Measurements from ENCODE around the gene PDCD1LG2. TPM values are rescaled to one million over a fixed set of nuclear protein-coding genes. Genes with fewer than 3 reads are reported as not detected.

The PDCD1LG2 gene
- total RNA-seq, 1 experiment from 2014 or later, result not detected

DNA sequence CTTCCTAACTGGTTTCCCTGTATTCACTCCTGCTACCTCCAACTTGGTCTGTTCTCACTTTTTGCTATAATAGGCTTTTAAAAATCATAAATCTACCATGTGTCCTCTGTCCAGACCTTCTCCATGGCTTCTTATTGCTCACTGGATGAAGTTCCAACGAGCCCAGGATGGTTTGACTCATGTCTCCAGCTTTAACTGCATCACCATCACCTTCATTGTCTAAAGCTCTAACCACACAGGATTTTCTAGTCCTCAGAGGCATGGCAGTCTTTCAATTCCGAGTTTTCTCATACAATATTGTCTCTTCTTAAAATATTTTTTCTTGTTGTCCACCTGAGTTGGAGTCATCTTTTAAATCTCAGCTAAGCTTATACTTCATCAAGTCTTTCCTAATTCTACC is 49.3 kb downstream of the PDCD1LG2 start:
- no peak overlapping the region for H3K27ac ChIP-seq (ENCODE audit: low read length)
- H3K4me1 ChIP-seq (ENCODE audit: control insufficient read depth, insufficient read depth, low read length), result no peaks in the 10 kb centered on the region
- no peak for TF ChIP-seq TCF7L2 (IDR thresholded peaks at IDR 0.05; ENCODE audit: low read depth, low read length)
- no peak for TF ChIP-seq POLR2AphosphoS5 (IDR thresholded peaks at IDR 0.05; ENCODE audit: low read depth, low read length)
- TF ChIP-seq, protein P1, sequence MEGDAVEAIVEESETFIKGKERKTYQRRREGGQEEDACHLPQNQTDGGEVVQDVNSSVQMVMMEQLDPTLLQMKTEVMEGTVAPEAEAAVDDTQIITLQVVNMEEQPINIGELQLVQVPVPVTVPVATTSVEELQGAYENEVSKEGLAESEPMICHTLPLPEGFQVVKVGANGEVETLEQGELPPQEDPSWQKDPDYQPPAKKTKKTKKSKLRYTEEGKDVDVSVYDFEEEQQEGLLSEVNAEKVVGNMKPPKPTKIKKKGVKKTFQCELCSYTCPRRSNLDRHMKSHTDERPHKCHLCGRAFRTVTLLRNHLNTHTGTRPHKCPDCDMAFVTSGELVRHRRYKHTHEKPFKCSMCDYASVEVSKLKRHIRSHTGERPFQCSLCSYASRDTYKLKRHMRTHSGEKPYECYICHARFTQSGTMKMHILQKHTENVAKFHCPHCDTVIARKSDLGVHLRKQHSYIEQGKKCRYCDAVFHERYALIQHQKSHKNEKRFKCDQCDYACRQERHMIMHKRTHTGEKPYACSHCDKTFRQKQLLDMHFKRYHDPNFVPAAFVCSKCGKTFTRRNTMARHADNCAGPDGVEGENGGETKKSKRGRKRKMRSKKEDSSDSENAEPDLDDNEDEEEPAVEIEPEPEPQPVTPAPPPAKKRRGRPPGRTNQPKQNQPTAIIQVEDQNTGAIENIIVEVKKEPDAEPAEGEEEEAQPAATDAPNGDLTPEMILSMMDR (IDR thresholded peaks at IDR 0.05), result no peak
- TF ChIP-seq, protein P2, sequence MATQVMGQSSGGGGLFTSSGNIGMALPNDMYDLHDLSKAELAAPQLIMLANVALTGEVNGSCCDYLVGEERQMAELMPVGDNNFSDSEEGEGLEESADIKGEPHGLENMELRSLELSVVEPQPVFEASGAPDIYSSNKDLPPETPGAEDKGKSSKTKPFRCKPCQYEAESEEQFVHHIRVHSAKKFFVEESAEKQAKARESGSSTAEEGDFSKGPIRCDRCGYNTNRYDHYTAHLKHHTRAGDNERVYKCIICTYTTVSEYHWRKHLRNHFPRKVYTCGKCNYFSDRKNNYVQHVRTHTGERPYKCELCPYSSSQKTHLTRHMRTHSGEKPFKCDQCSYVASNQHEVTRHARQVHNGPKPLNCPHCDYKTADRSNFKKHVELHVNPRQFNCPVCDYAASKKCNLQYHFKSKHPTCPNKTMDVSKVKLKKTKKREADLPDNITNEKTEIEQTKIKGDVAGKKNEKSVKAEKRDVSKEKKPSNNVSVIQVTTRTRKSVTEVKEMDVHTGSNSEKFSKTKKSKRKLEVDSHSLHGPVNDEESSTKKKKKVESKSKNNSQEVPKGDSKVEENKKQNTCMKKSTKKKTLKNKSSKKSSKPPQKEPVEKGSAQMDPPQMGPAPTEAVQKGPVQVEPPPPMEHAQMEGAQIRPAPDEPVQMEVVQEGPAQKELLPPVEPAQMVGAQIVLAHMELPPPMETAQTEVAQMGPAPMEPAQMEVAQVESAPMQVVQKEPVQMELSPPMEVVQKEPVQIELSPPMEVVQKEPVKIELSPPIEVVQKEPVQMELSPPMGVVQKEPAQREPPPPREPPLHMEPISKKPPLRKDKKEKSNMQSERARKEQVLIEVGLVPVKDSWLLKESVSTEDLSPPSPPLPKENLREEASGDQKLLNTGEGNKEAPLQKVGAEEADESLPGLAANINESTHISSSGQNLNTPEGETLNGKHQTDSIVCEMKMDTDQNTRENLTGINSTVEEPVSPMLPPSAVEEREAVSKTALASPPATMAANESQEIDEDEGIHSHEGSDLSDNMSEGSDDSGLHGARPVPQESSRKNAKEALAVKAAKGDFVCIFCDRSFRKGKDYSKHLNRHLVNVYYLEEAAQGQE (IDR thresholded peaks at IDR 0.05; ENCODE audit: insufficient read depth in 1 of 2, low read depth in 2 of 2, low read length in 1 of 2), result no peak
- TF ChIP-seq SIN3A (IDR thresholded peaks at IDR 0.05; ENCODE audit: borderline replicate concordance, insufficient read depth, low read depth, low read length), result no peak
- ChIA-PET CTCF (no interaction called here), POLR2A (no interaction called here)
- BruUV-seq (replicated peaks), result no TSS peak
- intact Hi-C loops (cut with micrococcal nuclease; ENCODE audit: unreplicated experiment), result no loop called here
- no peak for DNase-seq (ENCODE audit: low read depth, low spot score)
- no peak overlapping the region for H3K4me3 ChIP-seq (ENCODE audit: low read depth in 2 of 2, low read length in 2 of 2)
- no peaks in the 10 kb centered on the region for H3K27me3 ChIP-seq (ENCODE audit: control insufficient read depth, insufficient read depth, low read length)
- no peak for ATAC-seq
- no peaks in the 10 kb centered on the region for H3K36me3 ChIP-seq (ENCODE audit: control insufficient read depth, insufficient read depth, low read length)
- in situ Hi-C loops (cut with HindIII; ENCODE audit: low pct_unique_long_range_greater_than_20kb, low sequenced_read_pairs), result no loop called here
- H3K9me3 ChIP-seq (ENCODE audit: control insufficient read depth, insufficient read depth, low read depth, low read length), result no peaks in the 10 kb centered on the region

DNA sequence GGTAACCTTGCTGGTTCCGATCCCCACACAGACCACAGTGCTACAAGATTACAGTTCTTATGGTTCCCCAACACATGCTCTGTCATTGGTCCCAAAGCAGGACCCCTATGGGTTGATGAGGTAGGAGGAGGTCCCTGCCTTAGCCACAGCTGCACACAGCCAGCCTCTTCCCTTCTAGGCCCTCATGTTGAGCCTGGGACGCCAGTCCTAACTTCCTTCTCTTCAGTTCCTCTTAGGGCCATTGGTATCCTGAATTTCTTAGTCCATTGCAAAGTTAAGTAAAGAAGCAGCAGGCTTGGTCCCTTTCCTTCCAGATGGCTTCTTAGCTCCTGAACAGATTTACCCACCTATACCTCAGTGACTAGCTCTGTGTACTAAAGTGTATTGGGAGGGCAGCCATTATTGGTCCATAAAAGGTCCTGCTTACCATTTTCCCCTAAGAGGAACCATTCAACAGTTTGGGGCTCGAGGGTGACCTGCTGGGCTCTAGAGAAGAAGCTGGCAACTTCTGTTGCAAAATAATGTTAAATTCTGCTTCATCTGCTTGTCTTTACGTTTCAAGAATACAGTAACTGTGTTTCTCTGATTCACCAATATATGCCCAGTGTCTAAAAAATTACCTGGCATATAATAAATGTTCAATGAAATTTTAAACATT is 50.2 kb downstream of the PDCD1LG2 start:
- Histone ChIP-seq H3K4me1 (ENCODE audit: control insufficient read depth, insufficient read depth, low read length) (no peaks in the 10 kb centered on the region), H3K9me3 (ENCODE audit: control insufficient read depth, insufficient read depth, low read depth, low read length) (no peaks in the 10 kb centered on the region), H3K27me3 (ENCODE audit: control insufficient read depth, insufficient read depth, low read length) (no peaks in the 10 kb centered on the region), H3K4me3 (ENCODE audit: low read depth in 2 of 2, low read length in 2 of 2) (no peak overlapping the region), H3K36me3 (ENCODE audit: control insufficient read depth, insufficient read depth, low read length) (no peaks in the 10 kb centered on the region), H3K27ac (ENCODE audit: low read length) (no peak overlapping the region)
- in situ Hi-C loops (cut with HindIII; ENCODE audit: low pct_unique_long_range_greater_than_20kb, low sequenced_read_pairs), result no loop called here
- ChIA-PET CTCF (no interaction called here), POLR2A (no interaction called here)
- BruUV-seq (replicated peaks), result no TSS peak
- DNase-seq (ENCODE audit: low read depth, low spot score) (no peak), ATAC-seq (no peak)
- no peak for TF ChIP-seq SIN3A (IDR thresholded peaks at IDR 0.05; ENCODE audit: borderline replicate concordance, insufficient read depth, low read depth, low read length)
- TF ChIP-seq TCF7L2 (IDR thresholded peaks at IDR 0.05; ENCODE audit: low read depth, low read length), result no peak
- TF ChIP-seq POLR2AphosphoS5 (IDR thresholded peaks at IDR 0.05; ENCODE audit: low read depth, low read length), result no peak
- TF ChIP-seq, protein P1 (IDR thresholded peaks at IDR 0.05), result no peak
- TF ChIP-seq, protein P2 (IDR thresholded peaks at IDR 0.05; ENCODE audit: insufficient read depth in 1 of 2, low read depth in 2 of 2, low read length in 1 of 2), result no peak
- intact Hi-C loops (cut with micrococcal nuclease; ENCODE audit: unreplicated experiment), result no loop called here

Measured in Panc1 (cell line).